Frontal cortex (tissue), 4 donors: ENCODE data around the gene TBX15. TPM values are rescaled to one million over a fixed set of nuclear protein-coding genes. Genes with fewer than 3 reads are reported as not detected.
"Not testable (repeated sequence)": the region's sequence is repeated elsewhere in the genome, so short reads cannot be mapped to it uniquely, and the experiment has no call there.

Source experiments
- DNase-seq, 2 donors: peaks; one replicate each; pipeline ENCODE4 v3.0.0; 2012; ENCODE audit warnings: low spot score in 2 of 2
- FAIRE-seq: peaks from 2 replicates; lab custom pipeline; 2012; peaks lifted over from hg19 to GRCh38; lab: Jason Lieb, UNC
- total RNA-seq: library from RNA; depleted of rRNA; stranded (reverse); fragments of >200 nt; gene quantifications from one replicate; pipeline ENCODE4 v1.2.3, GENCODE V29; 2014
- donor health status: control.
- donor health status: control.
- donor health status: control.

TBX15 gene
- total RNA-seq, 1 donor from 2014 or later = 0.82 TPM

DNA sequence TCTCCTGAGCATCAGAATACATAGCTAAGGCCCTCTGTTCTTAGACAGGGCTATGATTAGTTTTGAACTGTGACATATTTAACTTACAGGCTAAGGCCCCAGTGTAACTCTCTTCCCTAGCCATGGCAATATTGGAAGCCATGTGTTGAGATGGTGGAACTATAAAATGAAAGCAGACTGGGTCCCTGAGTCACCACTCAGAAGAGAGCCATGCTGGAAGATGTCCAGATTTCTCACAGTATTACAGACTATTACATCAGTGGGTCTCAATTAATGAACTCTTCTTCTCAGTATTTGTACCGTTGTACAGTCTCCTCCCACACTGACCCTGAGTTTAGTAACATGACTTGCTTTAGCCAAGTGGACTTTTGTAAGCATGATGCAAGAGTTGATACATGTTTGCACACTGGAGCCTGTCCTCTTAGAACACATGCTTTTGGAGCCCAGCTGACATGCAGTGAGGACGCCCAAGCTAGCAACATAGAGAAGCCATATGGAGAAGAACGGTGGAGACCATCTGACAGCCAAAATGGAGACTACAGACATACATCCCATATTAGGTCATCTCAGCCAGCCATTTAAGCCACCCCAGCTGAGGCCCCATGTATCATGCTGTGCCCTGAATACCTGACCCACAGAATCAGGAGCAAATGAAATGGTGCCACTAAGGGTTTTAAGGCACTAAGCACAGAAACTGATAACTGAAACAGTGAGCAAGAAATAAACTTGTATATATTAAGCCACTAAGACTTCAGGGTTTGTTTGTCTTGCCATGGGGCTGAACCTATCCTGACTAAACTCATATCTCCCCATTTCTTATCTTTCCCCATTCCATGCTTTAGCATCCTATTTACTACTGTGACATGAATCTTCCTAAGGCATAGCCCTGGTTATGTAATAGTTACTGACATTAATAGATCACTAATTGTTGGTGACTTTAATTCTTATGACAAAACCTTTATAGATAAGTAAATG, 24.4 kb downstream of the TBX15 start:
- no peak for DNase-seq
- no peak for FAIRE-seq

- FAIRE-seq = no peak
These were observed 25.0 kb downstream of the TBX15 start for GRCh38 chr1:118963138-118963455.

DNA sequence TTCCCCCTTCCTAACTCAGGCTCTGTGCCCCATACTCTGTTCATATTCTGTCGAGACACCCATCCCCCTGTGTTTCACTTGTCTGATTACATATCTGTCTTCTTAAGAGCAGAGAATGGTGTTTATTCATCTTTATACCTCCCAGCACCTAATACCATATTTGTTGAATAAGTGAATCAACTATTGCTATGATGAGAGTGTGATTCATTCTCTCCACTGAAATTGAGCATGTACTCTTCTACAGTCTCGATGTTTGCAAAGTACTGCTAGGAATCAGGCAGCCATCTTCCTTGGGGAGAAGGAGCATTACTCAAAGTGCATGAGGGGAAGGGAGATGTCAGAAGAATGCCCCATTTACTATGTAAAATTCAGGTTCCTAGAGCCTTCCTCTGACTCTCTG, 27.0 kb downstream of the TBX15 start:
- FAIRE-seq (no peak), DNase-seq (no peak)

More at GRCh38 chr1:118963138-118963455, 25.0 kb downstream of the TBX15 start:
- DNase-seq = no peak

- DNase-seq = no peak
- no peak for FAIRE-seq
These were observed 27.5 kb downstream of the TBX15 start for GRCh38 chr1:118960567-118961136.

DNA sequence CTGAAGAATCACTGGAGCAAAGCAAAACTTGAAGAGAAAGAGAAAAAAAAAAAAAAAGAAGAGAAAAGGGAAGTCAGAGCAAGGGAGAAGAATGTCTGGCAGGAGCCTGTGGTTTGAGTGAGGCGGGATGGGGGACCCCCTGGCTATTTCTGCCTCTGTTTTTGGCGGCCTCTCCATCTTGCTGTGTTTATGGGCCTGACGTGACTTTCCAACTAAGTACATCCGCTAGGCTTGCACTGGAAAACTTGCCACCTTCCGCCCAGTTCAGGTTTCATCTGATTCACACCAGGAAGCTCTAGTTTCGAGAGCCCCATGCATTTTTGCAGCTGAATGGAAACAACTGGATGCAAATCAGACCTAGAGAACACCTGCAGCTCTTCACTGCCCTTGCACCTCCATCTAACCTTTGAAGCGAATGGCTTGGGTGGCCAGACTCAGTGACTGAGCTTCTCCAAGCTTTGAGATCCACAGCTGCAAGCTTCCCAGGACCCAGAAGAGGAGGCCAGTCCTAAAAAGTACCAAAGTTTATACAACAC, 28.0 kb downstream of the TBX15 start:
- FAIRE-seq = no peak
- no peak for DNase-seq

- no peak for FAIRE-seq
- no peak for DNase-seq
These were observed 29.1 kb downstream of the TBX15 start for GRCh38 chr1:118958937-118959631.

GRCh38 chr1:118958140-118958539, 30.0 kb downstream of the TBX15 start:
- no peak for FAIRE-seq
- no peak for DNase-seq

- not testable (repeated sequence) for FAIRE-seq, DNase-seq
These were observed 30.6 kb downstream of the TBX15 start for GRCh38 chr1:118957579-118957978.

- DNase-seq = no peak
- no peak for FAIRE-seq
These were observed 33.7 kb downstream of the TBX15 start for GRCh38 chr1:118954301-118954905.

- no peak for FAIRE-seq
These were observed 36.7 kb downstream of the TBX15 start for GRCh38 chr1:118951270-118951936.

GRCh38 chr1:118949315-118949714, 38.8 kb downstream of the TBX15 start:
- DNase-seq = no peak
- no peak for FAIRE-seq

More at GRCh38 chr1:118951270-118951936, 36.7 kb downstream of the TBX15 start:
- no peak for DNase-seq

DNA sequence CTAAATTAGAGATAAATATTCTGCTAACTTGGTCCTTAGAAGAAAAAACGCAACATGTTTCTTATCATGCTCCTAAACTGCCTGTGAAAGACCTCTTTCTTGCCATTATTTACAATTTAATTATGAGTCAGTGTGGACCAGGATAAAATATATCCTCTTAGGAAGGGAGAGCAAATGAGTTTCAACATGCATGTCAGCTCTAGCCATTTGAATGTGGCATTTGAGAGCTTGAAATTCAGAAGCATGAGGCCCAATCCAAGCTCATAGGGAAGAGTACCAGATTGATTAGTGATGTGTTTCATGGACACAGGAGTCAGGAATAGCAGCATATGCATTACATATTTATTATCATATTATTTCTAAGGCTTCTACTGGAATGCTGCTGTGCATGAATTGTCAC, 39.3 kb downstream of the TBX15 start:
- FAIRE-seq = no peak

DNA sequence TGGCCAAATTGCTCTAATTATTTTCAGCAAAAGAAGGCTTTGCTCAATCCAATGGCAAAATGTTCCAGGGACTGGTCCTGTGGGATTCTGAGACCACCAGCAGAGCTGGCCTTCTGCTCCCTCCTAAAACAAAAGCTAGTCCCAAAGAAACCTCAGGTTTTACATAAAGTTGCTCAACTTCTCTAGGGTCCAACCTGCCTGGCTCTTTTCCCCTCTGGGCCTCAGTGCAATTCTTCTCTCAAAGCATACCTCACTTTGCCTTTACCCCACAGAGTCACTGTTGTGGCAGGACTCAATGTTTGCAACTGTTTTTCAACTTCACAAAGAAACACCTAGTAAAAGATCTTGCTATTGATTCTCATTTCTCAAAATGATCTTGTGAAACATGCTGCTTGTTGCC, 39.8 kb downstream of the TBX15 start:
- DNase-seq (no peak), FAIRE-seq (no peak)

More for the DNA sequence above, 39.3 kb downstream of the TBX15 start:
- no peak for DNase-seq

- FAIRE-seq (no peak), DNase-seq (no peak)
These were observed 40.4 kb downstream of the TBX15 start for GRCh38 chr1:118947790-118948189.

DNA sequence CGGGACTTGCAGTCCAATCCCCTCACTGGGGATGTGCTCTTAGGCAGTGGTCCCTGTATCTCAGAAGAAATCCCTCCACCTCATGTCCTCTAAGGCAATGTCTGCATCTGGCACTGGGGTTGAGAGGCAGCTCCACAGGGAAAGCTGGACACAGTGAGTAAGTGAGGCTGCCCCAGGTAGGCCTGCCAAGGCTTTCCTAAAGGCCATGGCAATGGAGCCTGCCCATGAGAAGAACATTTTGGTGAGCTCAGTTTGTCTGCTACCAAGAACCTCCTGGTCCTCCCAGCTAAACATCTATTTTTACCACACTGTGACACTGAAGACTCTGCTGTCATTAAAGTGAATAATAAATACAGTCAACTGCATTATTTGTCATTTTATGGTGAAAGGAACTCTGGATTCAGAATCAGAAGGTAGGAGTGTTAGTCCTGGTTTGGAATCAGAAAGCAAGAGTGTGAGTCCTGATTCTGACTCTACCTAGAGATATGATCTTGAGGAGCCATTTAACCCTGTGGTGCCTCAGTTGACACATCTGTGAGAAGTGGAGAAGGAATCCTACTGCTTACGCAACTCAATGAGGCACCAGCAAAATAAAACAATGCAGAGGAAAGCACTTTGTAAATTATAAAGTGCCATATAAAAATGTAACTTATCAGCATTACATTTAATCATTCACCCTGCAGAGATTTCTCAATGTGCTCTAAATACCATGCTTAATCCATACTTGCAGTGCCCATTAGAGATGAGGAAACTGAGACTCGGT, 41.0 kb downstream of the TBX15 start:
- no peak for FAIRE-seq
- no peak for DNase-seq

DNA sequence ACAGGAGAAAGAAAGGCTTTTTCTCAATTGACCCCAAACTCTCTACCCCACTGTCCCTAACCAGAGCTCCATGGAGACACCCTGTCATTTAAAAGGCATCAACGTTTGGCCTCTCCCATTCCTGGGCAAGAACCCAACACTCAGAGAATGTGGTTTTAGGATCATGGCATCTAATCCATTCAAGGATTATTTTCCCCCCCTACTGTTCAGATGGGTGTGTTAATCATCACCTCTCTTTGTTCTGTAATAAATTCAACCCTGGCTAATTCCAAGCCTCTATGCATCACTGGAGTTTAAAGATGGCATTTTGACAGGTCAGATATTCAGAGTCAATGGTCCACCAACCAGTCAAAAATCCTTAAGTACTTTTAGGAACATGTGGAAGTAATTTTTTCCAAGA, 42.7 kb downstream of the TBX15 start:
- FAIRE-seq (no peak), DNase-seq (no peak)

- no peak for FAIRE-seq
These were observed 43.6 kb downstream of the TBX15 start for GRCh38 chr1:118944546-118944945.

GRCh38 chr1:118944133-118944532, 44.0 kb downstream of the TBX15 start:
- FAIRE-seq (no peak), DNase-seq (no peak)

More at GRCh38 chr1:118944546-118944945, 43.6 kb downstream of the TBX15 start:
- no peak for DNase-seq

GRCh38 chr1:118940957-118941356, 47.2 kb downstream of the TBX15 start:
- no peak for FAIRE-seq
- no peak for DNase-seq
